HG03039 (cell line): ENCODE data around the gene SLC25A46.
"Not testable (repeated sequence)": the region's sequence is repeated elsewhere in the genome, so short reads cannot be mapped to it uniquely, and the experiment has no call there.

Experiments
- ATAC-seq: cut with Tn5 transposase; IDR thresholded peaks from one replicate; pipeline ENCODE4 v1.9.1; 2021; ENCODE audit warnings: mild to moderate bottlenecking, moderate library complexity; ENCODE audit not compliant: unreplicated experiment

The SLC25A46 gene

GRCh38 chr5:110754181-110754580, 15.4 kb downstream of the SLC25A46 start:
- no peak for ATAC-seq

DNA sequence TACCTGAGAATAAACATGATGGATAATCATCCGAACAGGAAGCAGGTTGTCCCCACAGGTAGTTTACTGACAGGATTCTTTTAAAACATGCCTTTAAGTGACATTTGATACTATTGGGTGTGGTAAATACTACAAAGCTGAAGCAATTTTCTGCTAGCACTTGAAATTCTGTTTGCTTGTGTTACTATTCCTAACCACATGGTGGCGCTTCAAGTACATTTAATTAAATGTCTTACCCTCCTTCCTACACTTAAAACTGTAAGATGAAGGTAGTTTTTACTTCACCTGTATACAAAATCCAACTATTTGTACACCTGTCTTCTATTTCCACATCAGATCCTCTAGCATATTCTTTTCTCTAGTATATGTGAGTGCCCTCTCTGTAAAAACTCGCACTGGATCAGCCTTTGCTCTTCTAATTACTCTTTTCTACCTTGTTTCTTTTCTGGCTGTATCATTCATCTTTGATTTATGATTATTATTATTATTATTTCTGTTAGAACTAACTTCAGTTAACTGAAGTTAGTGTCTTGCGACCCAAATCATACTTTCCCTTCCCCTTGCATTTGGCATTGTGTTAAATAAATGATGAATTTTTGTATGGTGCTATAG, 18.4 kb downstream of the SLC25A46 start:
- ATAC-seq: no peak

DNA sequence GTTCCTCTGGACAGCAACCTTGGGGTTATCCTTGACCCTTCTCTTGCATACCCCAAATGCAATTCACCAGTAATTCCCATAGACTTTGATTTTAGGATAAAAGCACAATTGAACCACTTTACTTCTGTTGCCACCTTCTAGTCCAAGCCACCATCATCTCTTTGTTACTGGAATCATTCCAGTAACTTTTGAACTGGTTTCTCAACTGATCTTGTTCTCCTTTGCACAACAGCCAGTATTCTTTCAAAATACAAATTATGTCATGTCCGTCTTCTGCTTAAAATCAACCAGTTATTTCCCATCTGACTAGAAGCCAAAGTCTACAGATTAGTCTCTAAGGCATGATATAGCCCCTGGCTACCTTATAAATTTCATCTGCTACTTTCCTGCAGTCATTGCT, 21.4 kb downstream of the SLC25A46 start:
- no peak for ATAC-seq

DNA sequence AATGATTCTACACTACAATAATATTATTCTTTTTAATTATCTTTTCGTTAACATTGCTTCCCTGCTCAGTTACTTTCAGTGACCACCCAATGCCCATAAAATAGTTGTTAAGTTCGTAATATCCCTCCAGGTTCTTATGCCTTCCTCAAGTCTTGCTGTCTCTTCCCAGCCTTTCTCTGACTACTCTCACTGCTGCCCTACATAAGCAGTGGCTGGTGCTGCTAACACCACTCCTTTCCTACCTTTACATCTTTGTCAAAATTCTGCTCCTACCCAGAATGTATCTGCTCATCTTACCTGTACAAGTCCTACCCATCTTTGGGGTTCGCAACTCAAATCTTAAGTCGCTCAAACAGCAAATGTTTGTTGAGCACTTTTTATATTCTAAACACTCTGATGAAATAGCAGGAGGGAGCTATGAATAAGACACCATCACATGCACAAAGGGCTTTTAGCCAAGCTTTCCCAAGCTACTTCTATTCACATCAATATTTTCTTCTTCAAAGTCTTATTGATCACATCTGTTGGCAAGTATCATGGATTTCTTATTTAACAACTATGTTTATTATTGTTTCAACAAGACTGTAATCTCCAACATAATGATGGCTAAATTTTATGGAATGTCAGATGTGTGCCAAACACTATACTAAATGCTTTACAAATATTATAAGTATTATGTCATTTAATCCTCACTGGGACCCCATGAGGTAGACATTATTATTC, 29.5 kb downstream of the SLC25A46 start:
- ATAC-seq: no peak

DNA sequence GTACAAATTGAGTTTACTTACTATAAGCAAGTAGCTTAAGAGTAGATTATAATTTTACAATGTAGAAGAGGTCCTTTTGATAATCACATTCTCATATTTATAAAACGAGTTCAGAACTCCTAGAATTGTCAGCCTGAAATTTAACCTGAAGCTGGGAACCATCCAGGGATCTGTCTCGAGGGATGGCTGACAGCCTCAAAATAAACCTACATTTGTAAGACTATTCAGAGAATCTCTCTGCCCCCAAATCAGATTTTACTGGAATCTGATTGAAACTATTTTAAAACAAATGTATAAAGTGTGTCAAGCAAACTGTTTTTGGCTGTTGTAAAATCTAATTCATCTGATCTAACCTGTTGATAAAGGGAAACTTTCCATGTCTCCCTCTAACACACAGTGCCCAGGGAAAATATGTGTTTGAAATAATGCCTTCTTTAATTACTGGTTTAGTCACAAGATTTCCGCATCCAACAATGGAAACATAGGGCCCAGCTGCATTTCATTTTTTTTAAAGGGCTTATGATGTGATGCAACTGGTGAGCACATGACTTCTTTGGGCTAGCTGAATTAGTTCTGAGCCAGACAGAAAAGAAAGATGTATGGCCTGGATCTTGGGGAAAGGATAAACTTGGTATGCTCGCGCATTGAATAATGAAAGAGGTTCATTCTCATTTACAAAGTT, 30.3 kb downstream of the SLC25A46 start:
- ATAC-seq: no peak

GRCh38 chr5:110770286-110770685, 31.5 kb downstream of the SLC25A46 start:
- ATAC-seq: no peak

DNA sequence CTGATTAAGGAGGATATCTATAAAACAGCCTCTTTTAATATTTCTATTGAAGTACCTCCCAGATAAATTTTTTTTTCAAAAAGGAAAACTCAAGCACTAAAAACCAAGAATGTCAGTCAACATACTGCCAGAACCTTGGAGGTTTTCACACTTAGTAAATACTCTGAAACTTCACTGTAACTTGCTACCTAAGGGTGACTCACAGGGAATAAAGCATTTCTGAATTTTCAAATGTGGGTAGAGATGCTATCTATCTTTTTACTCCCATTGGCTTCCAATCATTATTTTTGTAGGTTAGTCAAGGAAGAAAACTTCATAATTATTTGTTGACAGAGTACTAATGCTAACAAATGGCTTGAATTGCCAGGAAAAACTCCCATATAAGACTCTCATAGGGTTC, 46.1 kb downstream of the SLC25A46 start:
- ATAC-seq: no peak

DNA sequence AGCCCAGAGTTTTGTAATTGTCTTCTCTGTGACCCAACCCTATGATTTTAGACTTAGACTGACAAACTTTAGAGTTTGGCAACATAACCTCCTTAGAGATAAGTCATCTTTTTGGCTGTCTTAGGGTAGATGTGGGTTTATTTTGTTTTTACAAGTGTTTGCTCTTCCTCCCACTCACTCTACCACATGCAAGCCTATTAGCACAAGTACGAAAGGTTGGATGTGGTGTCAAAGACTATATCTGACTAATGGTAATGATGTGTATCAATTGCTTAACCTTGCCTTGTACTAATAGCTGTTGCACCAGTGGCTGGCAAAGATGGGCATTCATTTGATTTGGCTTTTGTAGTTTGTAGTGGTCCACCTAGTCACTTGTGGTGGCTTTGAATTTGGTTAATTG, 46.5 kb downstream of the SLC25A46 start:
- no peak for ATAC-seq

DNA sequence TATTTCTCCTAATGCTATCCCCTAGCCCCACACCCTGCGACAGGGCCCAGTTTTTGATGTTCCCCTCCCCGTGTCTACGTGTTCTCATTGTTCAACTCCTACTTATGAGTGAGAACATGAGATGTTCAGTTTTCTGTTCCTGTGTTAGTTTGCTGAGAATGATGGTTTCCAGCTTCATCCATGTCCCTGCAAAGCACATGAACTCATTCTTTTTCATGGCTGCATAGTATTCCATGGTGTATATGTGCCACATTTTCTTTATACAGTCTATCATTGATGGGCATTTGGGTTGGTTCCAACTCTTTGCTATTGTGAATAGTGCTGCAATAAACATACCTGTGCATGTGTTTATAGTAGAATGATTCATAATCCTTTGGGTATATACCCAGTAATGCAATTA, 49.2 kb downstream of the SLC25A46 start:
- ATAC-seq: not testable (repeated sequence)

GRCh38 chr5:110790673-110791072, 51.9 kb downstream of the SLC25A46 start:
- no peak for ATAC-seq

DNA sequence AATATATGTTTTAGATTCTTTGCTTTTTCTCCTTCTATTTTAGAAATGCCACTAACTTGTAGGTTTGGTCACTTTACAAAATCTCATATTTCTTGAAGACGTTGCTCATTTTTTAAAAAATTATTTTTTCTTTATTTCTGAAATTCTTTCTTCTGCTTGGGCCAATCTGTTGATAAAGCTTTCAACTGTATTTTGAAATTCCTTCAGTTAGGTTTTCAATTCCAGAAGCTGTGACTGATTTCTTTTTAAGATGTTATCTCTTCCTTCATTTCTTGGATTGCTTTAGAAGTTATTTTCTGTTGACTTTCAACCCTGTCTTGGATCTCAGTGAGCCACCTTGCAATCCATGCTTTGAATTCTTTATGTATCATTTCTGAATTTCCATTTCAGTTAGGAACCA, 64.2 kb downstream of the SLC25A46 start:
- ATAC-seq: no peak

- no peak for ATAC-seq
These were observed 64.9 kb downstream of the SLC25A46 start for GRCh38 chr5:110803467-110804326.

GRCh38 chr5:110807169-110807568, 68.4 kb downstream of the SLC25A46 start:
- ATAC-seq: no peak

GRCh38 chr5:110809006-110809405, 70.2 kb downstream of the SLC25A46 start:
- ATAC-seq: no peak
